Measurements from ENCODE around the gene TMEM131L. TPM values are rescaled to one million over a fixed set of nuclear protein-coding genes. Genes with fewer than 3 reads are reported as not detected.
"Not testable (repeated sequence)": the region's sequence is repeated elsewhere in the genome, so short reads cannot be mapped to it uniquely, and the experiment has no call there.

The TMEM131L gene
- total RNA-seq, 2 experiments from 2014 or later, result 51.8 to 57.2 TPM

- Mint-ChIP-seq H3K27ac (no peak overlapping the region), H3K4me3 (no peak overlapping the region), H3K4me1 (peaks cover 62% of the 10 kb centered on the region), H3K36me3 (peaks cover 48% of the 10 kb centered on the region), H3K27me3 (no peaks in the 10 kb centered on the region), H3K9me3 (peaks cover 2% of the 10 kb centered on the region)
- POLR2A ChIA-PET, result interaction anchor here (0.9 to 1.0 kb wide), 2 partner anchors 19 to 63 kb away, joined by 4 read pairs; no protein-coding TSS in a partner anchor
- ATAC-seq (ENCODE audit: low read depth) (no peak), DNase-seq (no peak)
Observed at GRCh38 chr4:153502584-153502983, 36.4 kb downstream of the TMEM131L start.

- Mint-ChIP-seq H3K27ac (no peak overlapping the region), H3K36me3 (peaks cover 62% of the 10 kb centered on the region), H3K4me1 (peaks cover 35% of the 10 kb centered on the region), H3K9me3 (peaks cover 2% of the 10 kb centered on the region), H3K27me3 (no peaks in the 10 kb centered on the region), H3K4me3 (no peak overlapping the region)
- ATAC-seq (ENCODE audit: low read depth) (no peak), DNase-seq (no peak)
- POLR2A ChIA-PET, result no interaction called here
Observed at GRCh38 chr4:153506341-153507309, 40.5 kb downstream of the TMEM131L start.

- Mint-ChIP-seq H3K4me1 (peaks cover 29% of the 10 kb centered on the region), H3K27ac (no peak overlapping the region), H3K36me3 (peaks cover 60% of the 10 kb centered on the region), H3K4me3 (no peak overlapping the region), H3K9me3 (peaks cover 2% of the 10 kb centered on the region), H3K27me3 (no peaks in the 10 kb centered on the region)
- ATAC-seq (ENCODE audit: low read depth) (no peak), DNase-seq (no peak)
- POLR2A ChIA-PET, result no interaction called here
Observed at GRCh38 chr4:153507310-153508073, 41.3 kb downstream of the TMEM131L start.

DNA sequence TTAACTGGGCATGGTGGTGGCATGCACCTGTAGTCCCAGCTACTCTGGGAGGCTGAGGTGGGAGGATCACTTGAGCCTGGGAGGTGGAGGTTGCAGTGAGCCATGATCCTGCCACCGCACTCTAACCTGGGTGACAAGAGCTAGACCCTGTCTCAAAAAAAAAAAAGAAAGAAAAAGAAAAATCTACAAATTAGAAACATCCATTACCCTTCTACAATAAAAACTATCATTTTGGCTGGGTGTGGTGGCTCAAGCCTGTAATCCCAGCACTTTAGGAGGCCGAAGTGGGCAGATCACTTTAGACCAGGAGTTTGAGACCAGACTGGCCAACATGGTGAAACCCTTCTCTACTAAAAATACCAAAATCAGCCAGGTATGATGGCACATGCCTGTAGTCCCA lies 43.1 kb downstream of the TMEM131L start:
- POLR2A ChIA-PET, result interaction anchor here (0.6 kb wide), 1 partner anchor 74 kb away, joined by 3 read pairs; no protein-coding TSS in a partner anchor
- Mint-ChIP-seq H3K36me3 (peaks cover 55% of the 10 kb centered on the region), H3K4me1 (peaks cover 32% of the 10 kb centered on the region)
- H3K9me3 Mint-ChIP-seq; H3K27me3 Mint-ChIP-seq; DNase-seq; H3K27ac Mint-ChIP-seq; H3K4me3 Mint-ChIP-seq; ATAC-seq (ENCODE audit: low read depth): not testable (repeated sequence)

DNA sequence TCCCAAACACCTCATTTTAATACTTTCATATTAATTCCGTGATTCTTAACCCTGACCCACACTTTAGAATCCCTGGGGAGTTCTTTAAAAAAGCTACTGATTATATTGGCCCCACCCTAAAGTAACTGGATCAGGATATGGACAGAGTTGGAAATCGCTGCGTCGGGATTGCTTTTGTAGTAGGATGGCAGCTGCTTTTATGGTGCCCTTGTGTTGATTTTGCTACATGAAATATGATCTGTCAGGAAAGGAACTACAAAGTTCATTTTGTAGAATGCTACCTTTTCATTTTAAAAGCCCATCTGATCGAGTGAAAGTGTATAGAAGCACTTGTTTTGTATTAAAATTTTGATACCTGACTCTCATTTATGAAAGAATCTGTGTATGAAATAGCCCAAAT lies 43.6 kb downstream of the TMEM131L start:
- no peak overlapping the region for H3K4me3 Mint-ChIP-seq
- no peak overlapping the region for H3K27ac Mint-ChIP-seq
- peaks cover 53% of the 10 kb centered on the region for H3K36me3 Mint-ChIP-seq
- no peaks in the 10 kb centered on the region for H3K27me3 Mint-ChIP-seq
- peaks cover 30% of the 10 kb centered on the region for H3K4me1 Mint-ChIP-seq
- POLR2A ChIA-PET, result interaction anchor here (1.0 kb wide), 1 partner anchor 13 kb away, joined by 3 read pairs; no protein-coding TSS in a partner anchor
- DNase-seq, result no peak
- peaks cover under 1% of the 10 kb centered on the region for H3K9me3 Mint-ChIP-seq
- no peak for ATAC-seq (ENCODE audit: low read depth)

- ATAC-seq (ENCODE audit: low read depth), result no peak
- Mint-ChIP-seq H3K9me3 (no peaks in the 10 kb centered on the region), H3K4me1 (peaks cover 33% of the 10 kb centered on the region), H3K36me3 (peaks cover 51% of the 10 kb centered on the region), H3K27ac (peak overlapping the region; percentile 55), H3K27me3 (no peaks in the 10 kb centered on the region), H3K4me3 (no peak overlapping the region)
- POLR2A ChIA-PET, result interaction anchor here (1.0 kb wide), 1 partner anchor 13 kb away, joined by 3 read pairs; no protein-coding TSS in a partner anchor
- no peak for DNase-seq
Observed at GRCh38 chr4:153510252-153511001, 44.3 kb downstream of the TMEM131L start.

DNA sequence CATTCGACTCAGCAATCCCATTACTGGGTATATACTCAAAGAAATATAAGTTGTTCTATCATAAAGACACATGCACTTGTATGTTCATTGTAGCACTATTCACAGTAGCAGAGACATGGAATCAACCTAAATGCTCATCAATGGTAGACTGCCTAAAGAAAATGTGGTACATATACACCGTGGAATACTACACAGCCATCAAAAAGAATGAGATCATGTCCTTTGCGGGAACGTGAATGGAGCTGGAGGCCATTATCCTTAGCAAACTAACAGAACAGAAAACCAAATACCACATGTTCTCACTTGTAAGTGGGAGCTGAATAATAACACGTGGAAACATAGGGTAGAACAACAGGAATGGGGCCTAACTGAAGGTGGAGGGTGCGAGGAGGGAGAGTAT lies 44.9 kb downstream of the TMEM131L start:
- H3K9me3 Mint-ChIP-seq, result no peaks in the 10 kb centered on the region
- no peak overlapping the region for H3K27ac Mint-ChIP-seq
- H3K36me3 Mint-ChIP-seq, result peaks cover 44% of the 10 kb centered on the region
- H3K27me3 Mint-ChIP-seq, result no peaks in the 10 kb centered on the region
- peaks cover 27% of the 10 kb centered on the region for H3K4me1 Mint-ChIP-seq
- POLR2A ChIA-PET, result interaction anchor here (0.6 kb wide), 1 partner anchor 16 kb away, joined by 4 read pairs; no protein-coding TSS in a partner anchor
- ATAC-seq (ENCODE audit: low read depth) (no peak), DNase-seq (no peak)
- no peak overlapping the region for H3K4me3 Mint-ChIP-seq

- ATAC-seq (ENCODE audit: low read depth) (no peak), DNase-seq (no peak)
- H3K4me3 Mint-ChIP-seq, result no peak overlapping the region
- H3K27me3 Mint-ChIP-seq, result no peaks in the 10 kb centered on the region
- peaks cover 26% of the 10 kb centered on the region for H3K4me1 Mint-ChIP-seq
- POLR2A ChIA-PET, result no interaction called here
- H3K9me3 Mint-ChIP-seq, result no peaks in the 10 kb centered on the region
- H3K36me3 Mint-ChIP-seq, result peaks cover 39% of the 10 kb centered on the region
- H3K27ac Mint-ChIP-seq, result no peak overlapping the region
Observed at GRCh38 chr4:153512162-153512852, 46.1 kb downstream of the TMEM131L start.

- H3K4me1 Mint-ChIP-seq, result peaks cover 24% of the 10 kb centered on the region
- POLR2A ChIA-PET, result no interaction called here
Observed at GRCh38 chr4:153512952-153513500, 46.9 kb downstream of the TMEM131L start.

GRCh38 chr4:153513596-153513995 lies 47.4 kb downstream of the TMEM131L start:
- Mint-ChIP-seq H3K4me3 (no peak overlapping the region), H3K27ac (no peak overlapping the region), H3K27me3 (no peaks in the 10 kb centered on the region), H3K9me3 (no peaks in the 10 kb centered on the region), H3K4me1 (peaks cover 28% of the 10 kb centered on the region), H3K36me3 (peaks cover 38% of the 10 kb centered on the region)
- POLR2A ChIA-PET, result interaction anchor here (1.4 kb wide), 1 partner anchor 46 kb away, joined by 3 read pairs; no protein-coding TSS in a partner anchor
- DNase-seq, result no peak
- ATAC-seq (ENCODE audit: low read depth), result no peak

More at GRCh38 chr4:153512952-153513500, 46.9 kb downstream of the TMEM131L start:
- no peak for DNase-seq
- Mint-ChIP-seq H3K27me3 (no peaks in the 10 kb centered on the region), H3K9me3 (no peaks in the 10 kb centered on the region), H3K4me3 (no peak overlapping the region), H3K36me3 (peaks cover 35% of the 10 kb centered on the region), H3K27ac (no peak overlapping the region)
- no peak for ATAC-seq (ENCODE audit: low read depth)

GRCh38 chr4:153514001-153514526 lies 47.9 kb downstream of the TMEM131L start:
- DNase-seq (no peak), ATAC-seq (ENCODE audit: low read depth) (no peak)
- Mint-ChIP-seq H3K27me3 (no peaks in the 10 kb centered on the region), H3K4me3 (no peak overlapping the region), H3K4me1 (peaks cover 32% of the 10 kb centered on the region), H3K27ac (no peak overlapping the region), H3K9me3 (no peaks in the 10 kb centered on the region), H3K36me3 (peaks cover 37% of the 10 kb centered on the region)
- POLR2A ChIA-PET, result interaction anchor here (0.7 to 1.4 kb wide), 2 partner anchors 41 to 46 kb away, joined by 3 to 5 read pairs; no protein-coding TSS in a partner anchor
